GM12878 (cell line): ENCODE data around the gene DGCR8.

ENCODE experiments used
- BRCA1 ChIP-seq: IDR thresholded peaks from 2 replicates; pipeline ENCODE4 v1.6.1; 2011; ENCODE audit warnings: low read depth, low read length, improper control_type of control experiment
- CEBPB ChIP-seq, 2 experiments: fragments of 150-350 bp in 1 of 2; IDR thresholded peaks; 2 replicates each; pipeline ENCODE4 v1.6.1; 2012 to 2014; ENCODE audit warnings: low read depth in 2 of 2, low read length in 2 of 2, borderline replicate concordance in 1 of 2, inconsistent platforms in 1 of 2
- CHD1 ChIP-seq: IDR thresholded peaks from 2 replicates; pipeline ENCODE4 v1.6.1; 2012; ENCODE audit warnings: low read depth, low read length, improper control_type of control experiment
- CREB1 ChIP-seq: IDR thresholded peaks from 2 replicates; pipeline ENCODE4 v1.6.1; 2012; ENCODE audit warnings: low read depth, mild to moderate bottlenecking, inconsistent platforms
- CTCF ChIP-seq, 3 experiments: IDR thresholded peaks in 2 of 3; conservative IDR thresholded peaks in 1 of 3; 2 replicates each; pipeline ENCODE4 v1.5.1; 2011; ENCODE audit warnings: low read depth in 3 of 3, low read length in 3 of 3, mild to moderate bottlenecking in 3 of 3, control low read depth in 2 of 3, moderate library complexity in 2 of 3, inconsistent platforms in 1 of 3, mixed read lengths in 1 of 3; ENCODE audit not compliant: control insufficient read depth in 2 of 3, insufficient read depth in 1 of 3; ENCODE audit errors: extremely low read depth in 1 of 3
- IKZF1 ChIP-seq: fragments of 450-650 bp; conservative IDR thresholded peaks from 2 replicates; pipeline ENCODE4 v1.6.1; 2017; ENCODE audit warnings: antibody characterized with exemption, mild to moderate bottlenecking
- MLLT1 ChIP-seq: fragments of 450-650 bp; IDR thresholded peaks from 2 replicates; pipeline ENCODE4 v1.6.1; 2016; ENCODE audit warnings: mild to moderate bottlenecking
- TAF1 ChIP-seq: IDR thresholded peaks from 2 replicates; pipeline ENCODE4 v1.6.1; 2011; ENCODE audit warnings: mild to moderate bottlenecking, low read depth, low read length, borderline replicate concordance
- TARDBP ChIP-seq: IDR thresholded peaks from 2 replicates; pipeline ENCODE4 v1.6.1; 2016; ENCODE audit warnings: borderline replicate concordance
- TCF7 ChIP-seq: IDR thresholded peaks from 2 replicates; pipeline ENCODE4 v1.6.1; 2014; ENCODE audit warnings: antibody characterized with exemption, borderline replicate concordance
- ZNF384 ChIP-seq: IDR thresholded peaks from 2 replicates; pipeline ENCODE4 v1.6.1; 2012; ENCODE audit warnings: low read depth, mild to moderate bottlenecking, low read length, improper control_type of control experiment, borderline replicate concordance

- TF ChIP-seq CEBPB (IDR thresholded peaks at IDR 0.05; ENCODE audit: borderline replicate concordance in 1 of 2, low read depth in 2 of 2, low read length in 2 of 2) (no peak), TARDBP (no peak), IKZF1 (no peak), CREB1 (no peak), CTCF (IDR thresholded peaks at IDR 0.05 in 2 of 3, conservative IDR thresholded peaks at IDR 0.05 in 1 of 3; ENCODE audit: control insufficient read depth in 2 of 3, extremely low read depth in 1 of 3, insufficient read depth in 1 of 3, low read depth in 3 of 3, low read length in 3 of 3) (no peak), CHD1 (no peak), ZNF384 (no peak), TAF1 (no peak), TCF7 (no peak), BRCA1 (no peak), MLLT1 (no peak)
Observed at GRCh38 chr22:20091690-20092476, 11.8 kb downstream of the DGCR8 start.
